ENCODE results near the gene TRPV3. TPM values are rescaled to one million over a fixed set of nuclear protein-coding genes. Genes with fewer than 3 reads are reported as not detected.

The TRPV3 gene
- total and polyA plus RNA-seq, 8 donors: 0.21 to 0.99 (median 0.50) TPM

- intact Hi-C loops (cut with DNase I): no loop called here
- no peak for TF ChIP-seq CTCF (IDR thresholded peaks at IDR 0.05)
- no peak for FAIRE-seq
These were observed 24.8 kb downstream of the TRPV3 start for GRCh38 chr17:3532859-3533142.

DNA sequence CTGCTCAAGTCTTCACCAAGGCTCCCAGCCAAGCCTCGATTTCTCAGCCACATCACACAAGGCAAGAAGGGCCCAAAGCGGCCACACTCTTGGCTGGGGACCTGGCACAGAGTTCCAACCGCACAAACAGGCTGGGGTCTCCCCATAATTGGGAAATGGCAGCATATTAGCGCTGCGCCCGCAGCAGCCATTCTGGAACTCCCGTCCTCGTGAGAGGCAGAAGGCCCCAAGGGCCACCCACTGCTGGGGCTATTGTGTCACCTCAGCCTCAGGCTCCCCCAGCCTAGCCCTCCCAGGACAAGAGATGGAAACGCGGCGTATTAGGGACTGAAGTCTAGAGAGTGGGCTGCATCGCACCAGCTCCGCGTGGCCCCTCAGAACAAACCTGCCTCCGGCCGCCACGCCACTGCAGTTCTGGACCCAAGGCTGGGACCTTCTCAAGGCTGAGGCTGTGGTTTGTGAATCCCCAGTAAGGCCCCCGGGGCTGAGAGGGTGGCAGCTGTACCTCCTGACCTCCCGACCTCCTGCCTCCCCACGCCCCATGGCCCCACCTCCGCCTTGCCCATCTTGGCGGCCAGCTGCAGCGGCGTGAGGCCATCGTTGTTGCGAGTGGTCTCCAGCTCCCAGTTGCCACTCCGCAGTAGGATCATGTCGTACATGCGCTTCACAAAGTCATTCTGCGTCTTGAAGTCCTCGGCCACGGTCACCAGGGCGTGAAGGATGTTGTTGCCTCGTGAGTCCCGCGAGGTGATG, 25.3 kb downstream of the TRPV3 start:
- 80 to 84% methylated on average over 35 to 36 of the region's 36 CpGs for WGBS, 2 donors
- intact Hi-C loops (cut with DNase I): no loop called here

More at GRCh38 chr17:3532859-3533142, 24.8 kb downstream of the TRPV3 start:
- no peak for DNase-seq
- Histone ChIP-seq H3K9me3 (no peaks in the 10 kb centered on the region), H3K27ac (no peak overlapping the region), H3K4me3 (no peak overlapping the region), H3K27me3 (no peaks in the 10 kb centered on the region), H3K4me1 (no peaks in the 10 kb centered on the region), H3K36me3 (no peaks in the 10 kb centered on the region)
- WGBS, 2 donors: 79 to 85% methylated on average over 10 of the region's 10 CpGs
- ATAC-seq: no peak

DNA sequence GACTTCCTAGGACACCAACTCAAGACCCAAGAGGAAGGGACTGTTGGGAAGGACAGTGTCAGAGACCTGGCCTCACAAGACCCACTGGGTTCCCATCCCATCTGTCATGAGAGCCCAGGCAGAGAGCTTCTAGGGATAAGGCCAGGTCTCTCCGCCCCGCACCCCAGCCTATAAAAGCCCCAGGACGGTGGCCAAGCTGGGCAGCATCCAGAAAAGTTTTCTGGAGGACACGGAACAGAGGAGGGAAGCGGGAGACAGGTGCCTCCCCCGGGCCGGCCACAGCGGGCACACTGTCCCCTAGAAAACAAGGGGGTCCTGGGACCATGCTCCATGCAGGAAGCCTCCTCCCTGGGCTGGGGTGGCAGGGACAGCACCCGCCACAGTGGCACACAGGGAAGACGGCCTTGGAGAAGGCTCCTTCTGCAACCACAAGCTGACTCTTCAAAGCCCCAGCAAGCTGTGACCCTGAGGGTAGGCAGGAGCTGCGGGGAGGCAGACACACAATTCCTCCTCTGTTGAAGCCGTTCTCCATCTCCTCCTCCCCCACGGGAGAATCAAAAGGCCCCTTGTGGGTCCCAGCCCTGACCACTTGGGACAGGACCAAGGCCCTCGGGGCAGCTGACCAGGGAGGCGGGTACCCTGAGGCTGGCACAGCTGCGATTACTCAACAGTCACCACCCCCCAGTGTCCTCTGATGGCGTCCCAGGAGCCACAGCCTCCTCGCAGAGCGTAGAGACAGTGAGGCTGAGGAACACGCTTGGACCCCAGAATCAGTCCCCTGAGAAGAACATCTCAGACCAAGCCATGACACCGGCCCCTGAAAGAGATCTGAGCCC, 26.1 kb downstream of the TRPV3 start:
- peak overlapping the region in 3 of 4 donors; percentile 27 to 66 (median 39) for H3K27ac ChIP-seq
- DNase-seq (peak in 3 of 6 donors; percentile 40 to 45 (median 43)), FAIRE-seq (no peak), ATAC-seq (peak in 1 of 4 donors; percentile 19)
- no peaks in the 10 kb centered on the region for H3K27me3 ChIP-seq
- no peak overlapping the region for H3K4me3 ChIP-seq
- H3K36me3 ChIP-seq: no peaks in the 10 kb centered on the region
- TF ChIP-seq CTCF (IDR thresholded peaks at IDR 0.05): no peak
- 57 to 65% methylated on average over 21 of the region's 21 CpGs for WGBS, 2 donors
- no peaks in the 10 kb centered on the region for H3K9me3 ChIP-seq
- H3K4me1 ChIP-seq: no peaks in the 10 kb centered on the region
- intact Hi-C loops (cut with DNase I): no loop called here

More for the DNA sequence above, 25.3 kb downstream of the TRPV3 start:
- ATAC-seq (no peak), DNase-seq (peak in 1 of 6 donors; percentile 45), FAIRE-seq (no peak)
- no peaks in the 10 kb centered on the region for H3K27me3 ChIP-seq
- no peak overlapping the region for H3K4me3 ChIP-seq
- no peak for TF ChIP-seq CTCF (IDR thresholded peaks at IDR 0.05)
- no peaks in the 10 kb centered on the region for H3K36me3 ChIP-seq
- H3K4me1 ChIP-seq: no peaks in the 10 kb centered on the region
- H3K9me3 ChIP-seq: no peaks in the 10 kb centered on the region
- H3K27ac ChIP-seq: peak overlapping the region in 2 of 4 donors; percentile 39 to 66

DNA sequence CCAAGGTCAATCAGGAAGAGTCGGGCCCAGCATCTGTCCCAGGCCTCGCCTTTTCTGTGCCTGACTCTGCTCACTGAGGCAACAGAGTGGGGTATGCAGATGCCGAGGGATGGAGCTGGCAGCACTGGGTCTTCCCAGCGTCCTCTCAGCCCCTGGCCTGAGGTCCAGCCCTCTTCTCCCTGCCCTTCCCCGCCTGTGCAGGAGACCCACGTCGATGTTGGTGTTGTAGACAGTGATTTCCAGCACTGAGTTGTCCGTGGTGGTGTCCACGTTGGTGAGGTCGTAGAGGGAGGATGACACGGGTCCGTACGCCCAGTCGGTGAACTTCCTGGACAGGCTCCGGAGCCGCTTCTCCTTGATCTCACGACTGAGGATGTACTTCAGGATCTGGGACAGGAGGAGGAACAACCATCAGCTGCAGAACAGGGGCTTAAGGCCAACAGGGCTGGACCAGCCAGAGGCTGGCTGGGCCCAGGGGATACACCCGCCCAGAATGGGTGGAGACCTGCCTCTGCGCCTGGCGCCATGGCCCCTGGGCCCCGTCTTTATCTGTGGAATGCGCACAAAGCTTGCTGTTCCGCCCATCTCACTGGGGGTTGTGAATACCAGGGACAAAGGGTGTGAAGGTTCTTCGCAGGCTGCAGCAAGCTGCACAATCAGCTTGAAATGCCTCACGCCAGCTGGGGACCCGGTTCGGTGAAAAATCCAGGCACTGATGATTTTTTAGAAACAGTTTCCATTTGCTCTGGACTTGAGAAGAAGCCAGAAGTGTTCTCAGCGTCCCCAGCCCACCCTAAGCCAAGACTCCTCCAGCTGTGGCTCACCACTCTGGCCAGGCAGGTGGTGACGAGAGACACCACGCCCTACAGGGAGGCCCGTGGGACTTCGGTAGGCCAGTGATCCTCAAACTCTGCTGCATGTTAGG, 27.5 kb downstream of the TRPV3 start:
- Histone ChIP-seq H3K9me3 (no peaks in the 10 kb centered on the region), H3K4me1 (no peaks in the 10 kb centered on the region), H3K36me3 (no peaks in the 10 kb centered on the region), H3K27me3 (no peaks in the 10 kb centered on the region), H3K4me3 (no peak overlapping the region), H3K27ac (peak overlapping the region in 3 of 4 donors; percentile 27 to 66 (median 39))
- WGBS, 2 donors: 43 to 51% methylated on average over 32 of the region's 32 CpGs
- DNase-seq: peak in 3 of 6 donors; percentile 37 to 59 (median 51)
- intact Hi-C loops (cut with DNase I): no loop called here
- no peak for TF ChIP-seq CTCF (IDR thresholded peaks at IDR 0.05)
- no peak for FAIRE-seq
- ATAC-seq: peak; percentile 53 to 85 (median 77)
